ENCODE data around the gene HSDL2.

The HSDL2 gene

GRCh38 chr9:112520656-112521055 lies 140.7 kb downstream of the HSDL2 start:
- no peak overlapping the region for H3K27ac ChIP-seq
- no peak overlapping the region for H3K9ac ChIP-seq
- peaks cover 4% of the 10 kb centered on the region for H3K4me1 ChIP-seq
- no peaks in the 10 kb centered on the region for H3K9me3 ChIP-seq (ENCODE audit: control insufficient read depth, low read length)
- H2AFZ ChIP-seq = no peak overlapping the region
- H3K27me3 ChIP-seq (ENCODE audit: control insufficient read depth, insufficient read depth, low read length) = no peaks in the 10 kb centered on the region
- H3K4me2 ChIP-seq (ENCODE audit: low read length) = no peak overlapping the region
- no peak overlapping the region for H3K4me3 ChIP-seq (ENCODE audit: low read depth, low read length)
- no peaks in the 10 kb centered on the region for H3K36me3 ChIP-seq (ENCODE audit: control insufficient read depth, insufficient read depth, low read length)
- no peak for TF ChIP-seq CTCF (IDR thresholded peaks at IDR 0.05)
- no peaks in the 10 kb centered on the region for H3K79me2 ChIP-seq
